WTC11 (cell line): Measurements from ENCODE around the gene CYRIA. TPM values are rescaled to one million over a fixed set of nuclear protein-coding genes. Genes with fewer than 3 reads are reported as not detected.

Source experiments
- ATAC-seq: fragments of 200-7000 bp; cut with Tn5 transposase; 2 replicates; pipeline ENCODE4 v1.10.0; 2021; ENCODE audit warnings: mild to moderate bottlenecking, moderate library complexity
- CTCF ChIA-PET: fragments of 300-600 bp; sonication (Branson Sonifier 250); formaldehyde crosslinking; loops from one replicate; lab custom pipeline; 2021; ENCODE audit warnings: antibody characterized with exemption; lab: Charles Lee
- POLR2A ChIA-PET: fragments of 350-600 bp; sonication (Branson Sonifier 250); formaldehyde crosslinking; loops from one replicate; lab custom pipeline; 2021; ENCODE audit warnings: antibody characterized with exemption; lab: Charles Lee
- DNase-seq: peaks from one replicate; pipeline ENCODE4 v3.0.0; 2021; ENCODE audit warnings: low spot score
- H3K27ac Mint-ChIP-seq: 2 replicates; pipeline ENCODE4 v1.8.0; 2021; ENCODE audit warnings: mixed read lengths
- H3K27me3 Mint-ChIP-seq: 2 replicates; pipeline ENCODE4 v1.8.0; 2021; ENCODE audit warnings: low read depth, mild to moderate bottlenecking, moderate library complexity, mixed read lengths
- H3K36me3 Mint-ChIP-seq: 2 replicates; pipeline ENCODE4 v1.8.0; 2021; ENCODE audit warnings: mixed read lengths
- H3K4me1 Mint-ChIP-seq: 2 replicates; pipeline ENCODE4 v1.8.0; 2022; ENCODE audit warnings: mixed read lengths
- H3K4me3 Mint-ChIP-seq: 2 replicates; pipeline ENCODE4 v1.8.0; 2021; ENCODE audit warnings: mild to moderate bottlenecking, moderate library complexity, mixed read lengths
- H3K9me3 Mint-ChIP-seq: 2 replicates; pipeline ENCODE4 v1.8.0; 2021; ENCODE audit warnings: mixed read lengths
- AFF4 ChIP-seq: sonication (generic); formaldehyde crosslinking; IDR thresholded peaks from 2 replicates; pipeline ENCODE4 v1.8.1; 2023; ENCODE audit warnings: mild to moderate bottlenecking, missing genetic modification reagents, borderline replicate concordance
- AR ChIP-seq: fragments of 250-450 bp; sonication (Bioruptor Pico); IDR thresholded peaks from 2 replicates; pipeline ENCODE4 v1.9.0; 2021; ENCODE audit warnings: mild to moderate bottlenecking
- ATF2 ChIP-seq: sonication (generic); formaldehyde crosslinking; IDR thresholded peaks from 2 replicates; pipeline ENCODE4 v1.8.1; 2022; ENCODE audit warnings: low read depth, missing genetic modification reagents, borderline replicate concordance
- CREM ChIP-seq: sonication (generic); formaldehyde crosslinking; IDR thresholded peaks from 2 replicates; pipeline ENCODE4 v1.8.1; 2022; ENCODE audit warnings: mild to moderate bottlenecking, missing genetic modification reagents, moderate library complexity
- CTCF ChIP-seq: fragments of 200-600 bp; IDR thresholded peaks from 2 replicates; pipeline ENCODE4 v1.8.0; 2022; ENCODE audit warnings: antibody characterized with exemption
- E2F1 ChIP-seq: sonication (generic); formaldehyde crosslinking; IDR thresholded peaks from 2 replicates; pipeline ENCODE4 v1.8.0; 2022; ENCODE audit warnings: mild to moderate bottlenecking, missing genetic modification reagents
- ETV6 ChIP-seq: sonication (generic); formaldehyde crosslinking; IDR thresholded peaks from 2 replicates; pipeline ENCODE4 v1.8.1; 2022; ENCODE audit warnings: mild to moderate bottlenecking, missing genetic modification reagents
- JAZF1 ChIP-seq: fragments of 250-450 bp; sonication (Bioruptor Pico); IDR thresholded peaks from 2 replicates; pipeline ENCODE4 v1.9.0; 2021; ENCODE audit warnings: moderate library complexity, mild to moderate bottlenecking, inconsistent platforms
- NR2C2 ChIP-seq: sonication (generic); formaldehyde crosslinking; IDR thresholded peaks from 2 replicates; pipeline ENCODE4 v1.8.0; 2022; ENCODE audit warnings: mild to moderate bottlenecking, missing genetic modification reagents
- PRRX2 ChIP-seq: fragments of 250-450 bp; sonication (Bioruptor Pico); IDR thresholded peaks from 2 replicates; pipeline ENCODE4 v1.8.0; 2021; ENCODE audit warnings: mild to moderate bottlenecking
- USF1 ChIP-seq: sonication (generic); formaldehyde crosslinking; IDR thresholded peaks from 2 replicates; pipeline ENCODE4 v1.8.0; 2022; ENCODE audit warnings: mild to moderate bottlenecking, missing genetic modification reagents
- ZMAT4 ChIP-seq: fragments of 250-450 bp; sonication (Bioruptor Pico); IDR thresholded peaks from 2 replicates; pipeline ENCODE4 v1.9.0; 2021; ENCODE audit warnings: mild to moderate bottlenecking
- ZNF396 ChIP-seq: fragments of 250-450 bp; sonication (Bioruptor Pico); IDR thresholded peaks from 2 replicates; pipeline ENCODE4 v1.8.0; 2021; ENCODE audit warnings: mild to moderate bottlenecking, moderate library complexity, borderline replicate concordance
- ZNF423 ChIP-seq: fragments of 250-450 bp; sonication (Bioruptor Pico); IDR thresholded peaks from 2 replicates; pipeline ENCODE4 v2.1.2; 2022; ENCODE audit warnings: mild to moderate bottlenecking, moderate library complexity
- ZNF532 ChIP-seq: fragments of 250-450 bp; sonication (Bioruptor Pico); IDR thresholded peaks from 2 replicates; pipeline ENCODE4 v1.9.0; 2021; ENCODE audit warnings: mild to moderate bottlenecking, borderline replicate concordance
- total RNA-seq: library from RNA; stranded (reverse); gene quantifications from 3 replicates; pipeline ENCODE4 v1.2.3, GENCODE V29; 2021

The CYRIA gene
- total RNA-seq, 1 experiment from 2014 or later = 8.3 TPM

GRCh38 chr2:16625201-16625729, 40.4 kb downstream of the CYRIA start:
- POLR2A ChIA-PET = interaction anchor here (0.7 kb wide), 1 partner anchor 9 kb away, joined by 3 read pairs; no protein-coding TSS in a partner anchor
- H3K4me3 Mint-ChIP-seq = no peak overlapping the region
- peaks cover 41% of the 10 kb centered on the region for H3K4me1 Mint-ChIP-seq
- no peak for DNase-seq
- TF ChIP-seq ETV6 (peak; percentile 80; the same call in 1 of the 2 replicates), AR (CRISPR knock-in tag) (no peak), ZNF396 (no peak), ATF2 (CRISPR knock-in tag) (no peak), NR2C2 (no peak), E2F1 (no peak), JAZF1 (CRISPR knock-in tag) (no peak), ZMAT4 (no peak), CREM (CRISPR knock-in tag) (no peak), USF1 (CRISPR knock-in tag) (no peak), ZNF423 (CRISPR knock-in tag) (0 out of 2 replicates have a peak, but pooled peaks have one; percentile 44), CTCF (no peak), ZNF532 (no peak), PRRX2 (CRISPR knock-in tag) (no peak), AFF4 (no peak)
- TF ChIP-seq, all 79 proteins: peak for 2
- no peaks in the 10 kb centered on the region for H3K9me3 Mint-ChIP-seq
- no peaks in the 10 kb centered on the region for H3K27me3 Mint-ChIP-seq
- no peaks in the 10 kb centered on the region; the same call in 1 of the 2 replicates for H3K36me3 Mint-ChIP-seq
- H3K27ac Mint-ChIP-seq = no peak overlapping the region
- CTCF ChIA-PET = interaction anchor here (0.7 to 2.3 kb wide), 5 partner anchors 11 to 1420 kb away, joined by 3 to 10 read pairs (median 5); no protein-coding TSS in a partner anchor
- ATAC-seq = peak; percentile 71
